ENCODE data around the gene FRMD7.
"Not testable (repeated sequence)": the region's sequence is repeated elsewhere in the genome, so short reads cannot be mapped to it uniquely, and the experiment has no call there.

Gene FRMD7, protein sequence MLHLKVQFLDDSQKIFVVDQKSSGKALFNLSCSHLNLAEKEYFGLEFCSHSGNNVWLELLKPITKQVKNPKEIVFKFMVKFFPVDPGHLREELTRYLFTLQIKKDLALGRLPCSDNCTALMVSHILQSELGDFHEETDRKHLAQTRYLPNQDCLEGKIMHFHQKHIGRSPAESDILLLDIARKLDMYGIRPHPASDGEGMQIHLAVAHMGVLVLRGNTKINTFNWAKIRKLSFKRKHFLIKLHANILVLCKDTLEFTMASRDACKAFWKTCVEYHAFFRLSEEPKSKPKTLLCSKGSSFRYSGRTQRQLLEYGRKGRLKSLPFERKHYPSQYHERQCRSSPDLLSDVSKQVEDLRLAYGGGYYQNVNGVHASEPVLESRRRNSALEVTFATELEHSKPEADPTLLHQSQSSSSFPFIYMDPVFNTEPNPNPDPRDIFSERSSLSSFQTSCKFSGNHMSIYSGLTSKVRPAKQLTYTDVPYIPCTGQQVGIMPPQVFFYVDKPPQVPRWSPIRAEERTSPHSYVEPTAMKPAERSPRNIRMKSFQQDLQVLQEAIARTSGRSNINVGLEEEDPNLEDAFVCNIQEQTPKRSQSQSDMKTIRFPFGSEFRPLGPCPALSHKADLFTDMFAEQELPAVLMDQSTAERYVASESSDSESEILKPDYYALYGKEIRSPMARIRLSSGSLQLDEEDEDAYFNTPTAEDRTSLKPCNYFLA

DNA sequence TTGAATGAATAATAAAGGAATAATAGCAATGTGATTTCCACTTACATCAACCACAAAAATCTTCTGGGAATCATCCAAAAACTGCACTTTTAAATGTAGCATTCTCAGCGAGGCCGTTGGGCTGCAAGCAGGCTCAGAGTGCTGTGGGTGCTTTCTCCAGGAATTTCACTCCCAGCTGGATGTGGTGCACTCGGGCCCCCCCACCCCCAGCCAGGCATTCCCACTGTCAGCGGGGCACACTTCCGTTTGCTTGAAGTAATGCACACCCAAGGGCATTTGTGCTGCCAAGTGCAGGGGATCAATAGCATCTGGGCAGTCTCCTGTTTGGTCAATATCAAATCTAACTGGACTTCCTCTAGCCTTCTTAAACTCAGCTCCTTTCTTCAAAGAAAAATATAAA, at the start of gene FRMD7:
Gene FRMD7 (minus strand): TSS at position 278 of the 400 bp plus-strand sequence. CDS start 176 bp downstream, at position 102.
- H3K9me3 Mint-ChIP-seq, result no peaks in the 10 kb centered on the region
- CTCF ChIA-PET, result no interaction called here
- H3K27ac Mint-ChIP-seq, result no peak within 1 kb of the TSS
- H3K4me3 Mint-ChIP-seq, result no peak within 1 kb of the TSS
- H3K36me3 Mint-ChIP-seq, result no peaks in the 10 kb centered on the region
- H3K4me1 Mint-ChIP-seq, result no peaks in the 10 kb centered on the region
- H3K27me3 Mint-ChIP-seq, result no peaks in the 10 kb centered on the region
- DNase-seq, result no peak

DNA sequence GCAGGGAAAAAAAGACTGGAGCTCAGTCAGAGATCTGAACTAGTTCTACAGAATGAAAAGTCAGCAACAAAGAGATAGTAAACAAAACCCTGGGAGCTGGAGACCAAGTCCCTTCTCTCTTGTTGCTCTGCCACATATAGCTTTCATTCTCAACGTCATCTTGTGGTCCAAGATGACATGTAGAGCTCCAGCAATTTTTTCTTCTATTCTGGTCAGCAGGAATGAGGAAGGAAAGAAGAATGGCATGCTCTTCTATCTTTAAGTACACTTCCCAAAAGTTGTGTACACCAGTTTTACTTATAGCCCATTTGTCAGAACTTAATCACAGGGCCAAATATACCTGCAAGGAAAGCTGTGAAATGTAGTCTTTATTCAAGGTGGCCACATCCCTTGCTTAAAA, 45.8 kb upstream of the FRMD7 start:
- Mint-ChIP-seq H3K36me3 (no peaks in the 10 kb centered on the region), H3K27ac (no peak overlapping the region), H3K9me3 (no peaks in the 10 kb centered on the region), H3K27me3 (no peaks in the 10 kb centered on the region), H3K4me3 (no peak overlapping the region), H3K4me1 (no peaks in the 10 kb centered on the region)
- no peak for DNase-seq
- CTCF ChIA-PET, result no interaction called here

DNA sequence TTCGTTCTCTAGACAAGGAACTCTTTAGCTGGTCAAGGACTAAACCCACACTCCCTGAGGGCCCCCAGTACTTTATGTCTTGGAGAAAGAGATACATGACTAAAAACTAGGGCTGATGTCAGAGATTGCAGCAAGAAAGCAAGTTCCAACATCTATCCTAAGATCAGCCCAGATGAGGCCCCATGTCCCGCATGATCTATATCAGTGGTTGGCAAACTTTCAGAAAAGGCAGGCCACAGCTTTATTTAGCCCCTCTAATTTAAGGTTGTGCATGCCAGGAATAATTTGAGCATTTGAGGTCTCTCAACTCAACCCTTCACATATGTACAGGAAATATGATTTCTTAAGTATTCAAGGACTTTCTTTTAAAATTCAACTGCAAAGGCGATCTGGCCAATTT, 44.1 kb upstream of the FRMD7 start:
- Mint-ChIP-seq H3K36me3 (no peaks in the 10 kb centered on the region), H3K4me3 (no peak overlapping the region), H3K27ac (no peak overlapping the region), H3K27me3 (no peaks in the 10 kb centered on the region), H3K4me1 (no peaks in the 10 kb centered on the region), H3K9me3 (no peaks in the 10 kb centered on the region)
- CTCF ChIA-PET, result interaction anchor here (1.2 kb wide), 1 partner anchor 47 kb away, joined by 3 read pairs; the partner anchor contains the start of gene RAP2C
- DNase-seq, result no peak

DNA sequence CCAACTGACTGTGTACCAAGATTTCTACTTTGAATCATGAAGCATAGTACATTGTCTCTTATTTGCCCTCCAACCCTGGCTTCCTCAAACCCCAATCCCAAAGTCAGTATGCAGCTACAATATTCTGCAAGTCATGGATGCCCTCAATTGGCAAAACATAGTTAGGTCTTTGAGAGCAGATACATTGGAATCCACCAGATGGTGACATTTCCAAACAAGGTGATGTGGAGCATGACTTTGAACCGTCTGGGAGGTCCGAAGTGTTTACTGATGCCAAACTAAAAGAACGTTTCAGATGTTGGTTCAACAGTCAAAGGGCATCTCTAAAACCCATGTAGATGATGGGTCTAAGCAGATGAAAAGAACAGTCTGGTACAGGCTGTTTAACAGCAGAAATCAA, 43.7 kb upstream of the FRMD7 start:
- no peaks in the 10 kb centered on the region for H3K4me1 Mint-ChIP-seq
- H3K4me3 Mint-ChIP-seq, result no peak overlapping the region
- H3K9me3 Mint-ChIP-seq, result no peaks in the 10 kb centered on the region
- no peak overlapping the region for H3K27ac Mint-ChIP-seq
- CTCF ChIA-PET, result interaction anchor here (1.2 kb wide), 1 partner anchor 48 kb away, joined by 3 read pairs; the partner anchor contains the start of gene RAP2C
- DNase-seq, result no peak
- H3K27me3 Mint-ChIP-seq, result no peaks in the 10 kb centered on the region
- no peaks in the 10 kb centered on the region for H3K36me3 Mint-ChIP-seq

DNA sequence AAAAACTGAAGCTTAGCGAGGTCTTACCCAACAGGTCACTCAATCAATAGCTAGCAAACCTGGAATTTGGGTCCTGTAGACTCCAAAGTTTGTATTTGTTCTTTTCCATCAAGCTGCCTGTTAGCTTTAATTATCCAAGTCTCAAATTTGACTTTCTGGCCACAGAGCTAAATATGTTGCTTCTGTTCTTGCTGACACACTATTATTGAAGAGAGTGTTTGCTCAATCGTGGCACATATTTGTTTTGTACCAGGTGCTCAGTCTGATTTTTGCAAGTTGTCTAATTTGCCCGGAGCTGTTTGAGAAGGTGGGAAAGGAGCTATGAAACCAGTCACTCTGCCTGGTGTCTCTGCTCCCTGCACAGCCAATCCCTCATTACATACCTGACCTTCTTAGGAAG, 41.7 kb upstream of the FRMD7 start:
- CTCF ChIA-PET, result no interaction called here
- Mint-ChIP-seq H3K4me3 (no peak overlapping the region), H3K36me3 (no peaks in the 10 kb centered on the region), H3K27me3 (no peaks in the 10 kb centered on the region), H3K27ac (no peak overlapping the region), H3K9me3 (no peaks in the 10 kb centered on the region), H3K4me1 (no peaks in the 10 kb centered on the region)
- DNase-seq, result no peak

DNA sequence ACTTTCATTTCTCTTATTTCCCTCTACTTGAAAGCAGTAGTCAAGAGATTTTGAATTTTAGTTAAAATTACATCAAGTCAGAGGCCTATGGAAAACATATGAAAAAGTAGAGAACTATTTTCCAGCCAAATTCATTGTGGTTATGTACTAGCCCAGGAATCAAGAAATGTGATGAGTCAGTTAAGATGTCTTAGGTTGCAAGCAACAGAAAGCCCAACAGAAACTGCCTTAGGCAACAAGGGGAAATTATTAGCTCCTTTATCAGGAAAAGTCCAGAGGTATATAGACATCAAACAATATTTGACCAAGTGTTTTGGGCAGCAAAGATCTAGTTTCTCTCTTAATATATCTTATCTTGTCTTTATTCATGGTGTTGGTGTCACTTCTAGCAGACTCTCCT, 37.8 kb upstream of the FRMD7 start:
- DNase-seq, result no peak
- H3K27ac Mint-ChIP-seq, result no peak overlapping the region
- no peaks in the 10 kb centered on the region for H3K9me3 Mint-ChIP-seq
- CTCF ChIA-PET, result no interaction called here
- H3K36me3 Mint-ChIP-seq, result no peaks in the 10 kb centered on the region
- H3K4me1 Mint-ChIP-seq, result no peaks in the 10 kb centered on the region
- H3K27me3 Mint-ChIP-seq, result no peaks in the 10 kb centered on the region
- no peak overlapping the region for H3K4me3 Mint-ChIP-seq

DNA sequence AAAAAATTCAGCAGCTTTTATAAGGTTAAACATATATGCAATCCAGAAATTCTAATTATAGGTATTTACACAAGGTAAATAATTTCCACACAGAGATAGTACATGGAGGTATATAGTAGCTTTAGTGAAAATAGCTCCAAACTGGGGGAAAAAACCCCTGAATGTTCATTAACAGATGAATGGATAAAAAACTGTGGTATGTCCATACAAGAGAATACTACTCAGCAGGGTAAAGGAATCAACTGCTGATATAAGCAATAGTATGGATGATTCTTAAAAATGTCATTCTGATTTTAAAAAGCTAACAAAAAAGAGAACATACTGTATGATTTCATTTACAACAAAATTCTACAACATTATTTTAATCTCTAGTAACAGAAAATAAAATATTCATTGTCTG, 37.2 kb upstream of the FRMD7 start:
- H3K27ac Mint-ChIP-seq, result no peak overlapping the region
- no peaks in the 10 kb centered on the region for H3K27me3 Mint-ChIP-seq

DNA sequence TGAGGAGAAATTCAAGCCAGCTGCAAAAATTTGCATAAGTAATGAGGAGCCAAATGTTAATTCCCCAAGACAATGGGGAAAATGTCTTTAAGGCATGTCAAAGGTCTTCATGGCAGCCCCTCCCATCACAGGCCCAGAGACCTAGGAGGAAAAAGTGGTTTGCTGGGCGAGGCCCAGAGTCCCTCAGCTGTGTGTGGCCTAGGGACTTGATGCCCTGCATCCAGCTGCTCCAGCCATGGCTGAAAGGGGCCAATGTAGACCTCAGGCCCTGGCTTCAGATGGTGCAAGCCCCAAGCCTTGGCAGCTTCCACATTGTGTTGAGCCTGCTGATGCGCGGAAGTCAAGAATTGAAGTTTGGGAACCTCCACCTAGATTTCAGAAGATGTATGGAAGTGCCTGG, 35.3 kb upstream of the FRMD7 start:
- H3K36me3 Mint-ChIP-seq, DNase-seq, H3K27me3 Mint-ChIP-seq, H3K9me3 Mint-ChIP-seq, H3K27ac Mint-ChIP-seq, H3K4me3 Mint-ChIP-seq, CTCF ChIA-PET, H3K4me1 Mint-ChIP-seq: not testable (repeated sequence)

More for the DNA sequence above, 37.2 kb upstream of the FRMD7 start:
- CTCF ChIA-PET, result interaction anchor here (0.6 kb wide), 1 partner anchor 331 kb away, joined by 3 read pairs; no protein-coding TSS in a partner anchor
- Mint-ChIP-seq H3K4me1 (no peaks in the 10 kb centered on the region), H3K4me3 (no peak overlapping the region), H3K36me3 (no peaks in the 10 kb centered on the region), H3K9me3 (no peaks in the 10 kb centered on the region)
- no peak for DNase-seq

DNA sequence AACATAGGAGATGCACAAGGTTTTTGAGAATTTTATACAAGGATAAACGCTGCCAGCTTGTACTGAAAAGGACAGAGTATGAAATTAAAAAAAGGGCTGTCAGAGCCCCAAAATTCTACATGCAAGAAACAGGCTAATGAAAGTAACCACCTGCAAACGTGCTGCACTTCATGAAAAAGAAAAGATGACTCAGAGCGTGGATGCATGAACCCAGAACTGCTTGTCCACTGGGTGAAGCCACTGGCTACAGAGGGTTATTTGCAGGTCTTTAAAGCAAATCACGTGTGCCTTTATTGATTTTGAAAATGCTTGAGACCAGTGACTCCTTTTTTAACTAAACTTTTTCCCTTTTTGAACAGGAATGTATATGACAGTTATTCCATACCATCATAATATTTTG, 25.3 kb upstream of the FRMD7 start:
- H3K36me3 Mint-ChIP-seq, result no peaks in the 10 kb centered on the region
- no peaks in the 10 kb centered on the region for H3K4me1 Mint-ChIP-seq
- no peak for DNase-seq
- no peak overlapping the region for H3K27ac Mint-ChIP-seq
- H3K4me3 Mint-ChIP-seq, result no peak overlapping the region
- CTCF ChIA-PET, result no interaction called here
- H3K27me3 Mint-ChIP-seq, result peaks cover 4% of the 10 kb centered on the region
- H3K9me3 Mint-ChIP-seq, result no peaks in the 10 kb centered on the region

DNA sequence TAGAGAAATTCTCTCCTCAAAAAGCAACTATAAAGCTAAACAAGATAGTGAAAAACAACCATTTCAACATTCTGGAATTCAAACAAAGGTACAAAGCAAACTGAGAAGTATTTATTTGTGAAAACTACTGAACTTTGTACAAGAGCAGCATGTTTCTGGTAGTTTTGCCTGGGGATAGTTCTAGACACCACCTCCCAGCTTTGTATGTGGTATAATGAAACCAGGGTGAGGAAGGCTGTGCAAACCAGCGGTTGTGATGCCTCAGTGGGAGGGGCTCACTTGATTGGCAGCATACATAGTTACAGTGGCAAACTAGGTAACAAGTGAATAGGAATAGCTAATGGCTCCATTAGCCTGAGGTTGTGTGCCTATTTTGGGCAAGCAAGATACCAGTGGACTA, 18.6 kb upstream of the FRMD7 start:
- no peak for DNase-seq
- H3K36me3 Mint-ChIP-seq, result no peaks in the 10 kb centered on the region
- CTCF ChIA-PET, result no interaction called here
- H3K4me3 Mint-ChIP-seq, result no peak overlapping the region
- H3K27me3 Mint-ChIP-seq, result peaks cover 8% of the 10 kb centered on the region
- H3K27ac Mint-ChIP-seq, result no peak overlapping the region
- H3K4me1 Mint-ChIP-seq, result no peaks in the 10 kb centered on the region
- no peaks in the 10 kb centered on the region for H3K9me3 Mint-ChIP-seq

DNA sequence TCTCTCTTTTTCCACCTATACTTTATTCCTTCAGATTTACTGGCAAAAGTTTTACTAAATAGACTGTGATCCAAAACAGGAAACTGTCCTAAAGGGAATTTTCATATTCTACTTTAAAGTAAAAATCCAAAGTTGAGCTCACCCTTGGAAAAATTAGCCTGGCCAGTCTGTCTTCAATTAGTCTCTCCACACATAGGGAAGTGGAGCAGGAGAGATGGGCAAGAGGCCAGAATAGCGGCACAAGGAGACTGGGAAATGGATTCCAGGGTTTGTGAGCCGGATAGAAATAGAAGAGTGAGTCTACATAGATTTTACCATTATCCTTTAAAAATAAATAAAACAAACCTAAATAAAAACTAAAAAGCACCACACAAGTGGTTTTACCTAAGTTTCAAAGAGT, 16.2 kb upstream of the FRMD7 start:
- Mint-ChIP-seq H3K4me1 (no peaks in the 10 kb centered on the region), H3K36me3 (no peaks in the 10 kb centered on the region), H3K27me3 (peaks cover 4% of the 10 kb centered on the region), H3K27ac (no peak overlapping the region), H3K9me3 (no peaks in the 10 kb centered on the region), H3K4me3 (no peak overlapping the region)
- DNase-seq, result no peak
- CTCF ChIA-PET, result no interaction called here

DNA sequence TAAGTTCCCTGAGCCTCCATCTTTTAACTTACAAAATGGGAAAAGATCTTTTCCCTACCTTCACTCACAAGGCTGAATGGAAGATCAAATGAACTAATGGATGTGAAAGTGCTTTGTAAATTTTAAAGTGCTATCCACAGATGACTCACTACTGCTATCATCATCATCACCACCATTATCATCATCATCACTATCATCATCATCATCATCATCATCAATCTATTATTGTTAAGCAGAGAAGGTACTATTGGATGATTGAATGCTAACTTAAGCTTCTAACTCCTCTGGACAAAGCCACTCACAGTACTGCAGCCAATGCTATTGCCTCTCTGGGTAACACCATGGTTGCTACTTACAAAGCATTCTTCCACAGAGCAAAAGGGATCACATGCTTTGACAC, 1.9 kb downstream of the FRMD7 start:
- no peaks in the 10 kb centered on the region for H3K36me3 Mint-ChIP-seq
- no peak for DNase-seq

DNA sequence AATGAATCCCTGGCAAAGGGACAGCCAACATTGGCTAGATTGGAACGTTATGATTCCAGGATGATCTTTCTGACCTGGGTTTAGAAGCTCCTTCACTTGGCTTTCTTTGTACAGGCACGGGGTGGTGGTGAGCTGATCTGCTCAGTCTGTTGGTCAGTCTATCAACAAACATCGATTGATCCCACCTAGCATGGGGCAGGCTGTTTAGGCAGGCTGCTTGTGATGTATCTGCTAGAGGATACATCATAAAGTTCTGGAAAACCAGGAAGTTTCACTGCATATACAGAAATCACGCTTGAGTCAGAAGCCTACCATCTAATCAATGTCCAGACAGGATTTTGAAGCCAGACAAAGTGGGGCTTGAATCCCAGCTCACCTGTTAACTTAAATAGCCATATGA, 6.9 kb downstream of the FRMD7 start:
- no peak for DNase-seq

More for the DNA sequence above, 1.9 kb downstream of the FRMD7 start:
- H3K4me3 Mint-ChIP-seq, result no peak overlapping the region
- no peak overlapping the region for H3K27ac Mint-ChIP-seq
- no peaks in the 10 kb centered on the region for H3K9me3 Mint-ChIP-seq
- H3K4me1 Mint-ChIP-seq, result no peaks in the 10 kb centered on the region
- no peaks in the 10 kb centered on the region for H3K27me3 Mint-ChIP-seq
- CTCF ChIA-PET, result no interaction called here

DNA sequence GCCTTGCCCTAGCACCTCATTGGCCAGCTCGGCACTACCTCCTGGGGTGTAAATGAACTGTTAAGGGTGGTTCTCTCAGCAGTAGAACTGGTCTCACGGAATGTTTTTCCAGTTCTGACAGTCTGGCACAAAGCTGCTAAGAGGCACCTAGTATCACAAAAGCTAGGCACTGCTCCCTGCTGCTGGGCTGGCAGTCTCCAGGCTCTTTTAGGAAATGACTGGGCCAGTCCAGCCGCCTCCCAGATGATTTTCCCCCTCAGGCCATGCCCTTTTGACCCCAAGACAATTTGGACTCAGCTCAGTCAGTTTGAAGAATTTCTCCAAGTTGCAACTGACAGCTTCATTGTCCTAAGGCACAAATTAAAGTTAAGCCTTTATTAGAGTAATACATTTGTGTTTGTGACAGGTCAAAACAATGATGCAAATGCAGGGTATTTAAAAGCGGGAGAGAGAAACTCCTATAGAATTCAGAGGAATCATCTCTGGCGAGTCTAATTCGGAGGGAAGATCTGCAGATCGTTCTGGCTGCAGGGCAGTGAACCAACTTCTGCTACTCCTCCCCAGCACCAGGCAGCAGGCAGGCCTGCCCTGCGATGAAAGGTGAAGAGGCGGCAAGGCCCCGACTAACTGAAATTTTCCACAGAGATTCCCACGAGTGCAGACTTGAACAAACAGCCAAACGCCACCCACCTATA, 7.9 kb downstream of the FRMD7 start:
- Mint-ChIP-seq H3K4me3 (no peak overlapping the region), H3K4me1 (no peaks in the 10 kb centered on the region)
- CTCF ChIA-PET, result no interaction called here

More for the DNA sequence above, 6.9 kb downstream of the FRMD7 start:
- Mint-ChIP-seq H3K27ac (no peak overlapping the region), H3K27me3 (no peaks in the 10 kb centered on the region), H3K4me1 (no peaks in the 10 kb centered on the region), H3K9me3 (no peaks in the 10 kb centered on the region), H3K36me3 (no peaks in the 10 kb centered on the region), H3K4me3 (no peak overlapping the region)
- CTCF ChIA-PET, result no interaction called here

More for the DNA sequence above, 7.9 kb downstream of the FRMD7 start:
- Mint-ChIP-seq H3K27me3 (no peaks in the 10 kb centered on the region), H3K36me3 (no peaks in the 10 kb centered on the region), H3K9me3 (no peaks in the 10 kb centered on the region), H3K27ac (no peak overlapping the region)
- no peak for DNase-seq

All from activated naive CD4-positive, alpha-beta T cell treated with anti-CD3 and anti-CD28 coated beads, Interleukin-2, amount 10 ng/mL, durations not matched to agents 7 days and 5 days (primary cell).